GM12891 (cell line): ENCODE results near the gene LACTBL1.

Experiments used
- POLR2A ChIP-seq: IDR thresholded peaks from 2 replicates; pipeline ENCODE4 v1.6.1; 2011; ENCODE audit warnings: low read depth, low read length, control low read depth
- POLR2AphosphoS5 ChIP-seq: IDR thresholded peaks from 2 replicates; pipeline ENCODE4 v1.6.1; 2011; ENCODE audit warnings: low read depth, low read length, control low read depth

DNA sequence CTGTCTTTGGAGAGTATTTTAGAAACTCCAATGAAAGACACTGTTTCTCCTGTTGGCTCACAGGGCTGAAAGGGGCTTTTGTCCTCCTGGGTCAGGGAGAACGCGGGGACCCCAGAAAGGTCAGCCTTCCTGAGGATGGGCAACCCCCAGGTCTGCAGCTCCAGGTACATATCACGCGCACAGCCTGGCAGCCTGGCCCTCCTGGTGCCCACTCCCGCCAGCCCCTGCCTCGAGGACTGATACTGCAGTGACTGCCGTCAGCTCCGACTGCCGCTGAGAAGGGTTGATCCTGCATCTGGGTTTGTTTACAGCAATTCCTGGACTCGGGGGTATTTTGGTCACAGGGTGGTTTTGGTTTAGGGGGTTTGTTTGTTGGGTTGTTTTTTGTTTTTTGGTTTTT lies 58.5 kb downstream of the LACTBL1 start:
- TF ChIP-seq POLR2AphosphoS5, result no peak
- TF ChIP-seq POLR2A, result no peak
